GM12801 (cell line): Measurements from ENCODE around the gene ZNF205.

ENCODE experiments used
- TF ChIP-seq, protein P1 (sequence below): IDR thresholded peaks from one replicate; pipeline ENCODE4 v1.5.1; 2011; ENCODE audit warnings: control low read depth; ENCODE audit not compliant: insufficient read length; ENCODE audit errors: extremely low read depth

Gene ZNF205

DNA sequence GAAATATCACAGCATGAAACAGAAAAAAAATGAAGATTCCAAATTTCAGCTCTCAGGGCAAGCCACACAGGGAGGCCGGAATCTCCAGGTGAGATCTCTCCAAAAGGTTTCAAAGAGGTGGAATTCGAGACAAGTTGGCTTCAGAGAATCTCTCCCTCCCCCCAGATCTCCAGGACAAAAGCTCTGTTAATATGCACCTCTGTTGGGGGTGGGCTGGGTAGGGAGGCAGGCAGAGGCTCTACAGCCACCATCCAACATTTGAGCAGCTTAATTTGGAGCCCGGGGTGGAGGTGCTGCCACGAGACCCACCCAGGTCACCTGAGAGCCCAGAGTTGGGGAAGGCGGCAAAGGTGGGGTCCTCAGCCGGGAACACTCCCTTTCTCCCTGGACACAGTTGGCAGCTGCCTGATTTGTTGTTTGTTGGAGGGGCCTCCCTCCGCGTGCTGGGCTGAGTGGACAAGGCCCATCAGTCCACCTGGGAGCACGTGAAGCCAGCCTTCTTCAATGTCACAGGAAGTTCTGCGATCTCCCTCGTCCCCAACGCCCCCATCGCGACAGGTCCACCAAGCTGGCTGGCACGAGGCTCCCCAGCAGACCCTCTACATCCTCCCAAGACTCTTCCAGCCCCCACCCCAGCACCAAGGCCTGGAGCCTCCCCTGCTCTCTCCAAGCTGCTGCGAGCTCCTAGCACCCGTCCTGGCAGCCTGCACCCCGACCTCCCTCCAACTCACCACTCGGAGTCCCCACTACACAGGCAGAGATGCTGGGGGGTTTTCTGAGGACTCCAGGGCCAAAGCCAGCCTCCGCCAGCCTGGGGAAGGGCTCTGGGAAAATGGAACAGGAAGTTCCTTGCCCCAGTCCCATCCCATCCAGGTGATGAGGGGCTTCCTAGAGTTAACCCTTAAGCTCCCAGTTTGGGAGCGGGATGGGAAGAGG lies 13.7 kb upstream of the ZNF205 start, which contains the start of gene ZSCAN10:
Gene ZSCAN10, minus strand, starts transcription at position 836 of the 936 bp plus-strand sequence. CDS start 6,357 bp downstream, outside the sequence.
- TF ChIP-seq, protein P1, sequence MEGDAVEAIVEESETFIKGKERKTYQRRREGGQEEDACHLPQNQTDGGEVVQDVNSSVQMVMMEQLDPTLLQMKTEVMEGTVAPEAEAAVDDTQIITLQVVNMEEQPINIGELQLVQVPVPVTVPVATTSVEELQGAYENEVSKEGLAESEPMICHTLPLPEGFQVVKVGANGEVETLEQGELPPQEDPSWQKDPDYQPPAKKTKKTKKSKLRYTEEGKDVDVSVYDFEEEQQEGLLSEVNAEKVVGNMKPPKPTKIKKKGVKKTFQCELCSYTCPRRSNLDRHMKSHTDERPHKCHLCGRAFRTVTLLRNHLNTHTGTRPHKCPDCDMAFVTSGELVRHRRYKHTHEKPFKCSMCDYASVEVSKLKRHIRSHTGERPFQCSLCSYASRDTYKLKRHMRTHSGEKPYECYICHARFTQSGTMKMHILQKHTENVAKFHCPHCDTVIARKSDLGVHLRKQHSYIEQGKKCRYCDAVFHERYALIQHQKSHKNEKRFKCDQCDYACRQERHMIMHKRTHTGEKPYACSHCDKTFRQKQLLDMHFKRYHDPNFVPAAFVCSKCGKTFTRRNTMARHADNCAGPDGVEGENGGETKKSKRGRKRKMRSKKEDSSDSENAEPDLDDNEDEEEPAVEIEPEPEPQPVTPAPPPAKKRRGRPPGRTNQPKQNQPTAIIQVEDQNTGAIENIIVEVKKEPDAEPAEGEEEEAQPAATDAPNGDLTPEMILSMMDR, result no peak

DNA sequence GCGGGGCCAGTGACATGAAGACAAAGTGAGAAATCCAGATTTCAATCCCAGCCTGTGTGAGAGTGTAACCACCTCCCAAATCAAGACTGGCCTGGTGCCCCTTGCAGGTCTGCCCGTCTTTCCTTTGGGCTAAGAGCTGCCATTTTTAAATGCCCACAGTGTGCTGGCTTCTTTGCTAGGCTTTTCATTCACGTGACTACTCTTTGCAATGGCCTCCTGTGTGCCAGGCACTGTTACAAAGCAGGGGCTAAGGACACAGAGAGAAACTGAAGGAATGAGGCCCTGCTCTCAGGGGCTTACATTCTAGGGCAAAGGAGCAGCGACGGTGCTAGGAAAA lies 13.0 kb upstream of the ZNF205 start:
- TF ChIP-seq, protein P1, result no peak

DNA sequence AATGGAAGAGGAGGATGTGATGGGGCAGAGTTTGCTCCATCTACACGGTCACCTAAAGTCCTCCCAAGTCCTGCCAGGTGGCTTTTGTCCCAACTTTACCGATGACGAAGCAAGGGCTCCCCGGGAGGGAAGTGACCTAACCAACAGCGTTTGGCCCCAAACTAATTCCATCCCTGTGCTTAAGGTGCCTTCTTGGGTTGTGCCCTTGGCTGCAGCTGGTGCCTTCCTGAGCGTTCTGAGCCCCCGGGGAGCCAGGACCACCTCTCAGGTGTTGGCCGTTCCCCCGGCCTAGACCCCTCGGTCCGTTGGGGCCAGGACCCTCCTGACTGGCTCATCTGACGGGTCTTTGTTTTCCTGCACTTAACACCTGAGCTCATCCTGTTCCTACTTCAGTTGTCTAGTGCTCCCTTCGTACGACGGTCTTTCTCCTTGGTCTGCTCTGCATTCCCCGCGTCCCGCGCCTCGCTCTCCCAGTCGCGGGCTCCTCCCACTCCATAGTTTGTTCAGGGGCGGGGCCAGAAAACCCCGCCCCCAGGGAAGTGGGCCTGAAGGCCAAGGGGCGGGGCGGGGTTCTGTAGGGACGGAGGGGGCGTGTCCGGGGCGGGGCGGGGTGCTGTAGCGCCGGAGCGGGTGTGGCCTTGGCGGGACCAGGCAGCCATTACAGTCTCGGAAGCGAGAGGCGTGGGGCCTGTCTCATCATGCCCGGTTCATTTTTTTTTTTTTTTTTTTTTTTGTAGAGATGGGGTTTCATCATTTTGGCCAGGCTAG lies 12.5 kb upstream of the ZNF205 start:
- TF ChIP-seq, protein P1, result no peak

DNA sequence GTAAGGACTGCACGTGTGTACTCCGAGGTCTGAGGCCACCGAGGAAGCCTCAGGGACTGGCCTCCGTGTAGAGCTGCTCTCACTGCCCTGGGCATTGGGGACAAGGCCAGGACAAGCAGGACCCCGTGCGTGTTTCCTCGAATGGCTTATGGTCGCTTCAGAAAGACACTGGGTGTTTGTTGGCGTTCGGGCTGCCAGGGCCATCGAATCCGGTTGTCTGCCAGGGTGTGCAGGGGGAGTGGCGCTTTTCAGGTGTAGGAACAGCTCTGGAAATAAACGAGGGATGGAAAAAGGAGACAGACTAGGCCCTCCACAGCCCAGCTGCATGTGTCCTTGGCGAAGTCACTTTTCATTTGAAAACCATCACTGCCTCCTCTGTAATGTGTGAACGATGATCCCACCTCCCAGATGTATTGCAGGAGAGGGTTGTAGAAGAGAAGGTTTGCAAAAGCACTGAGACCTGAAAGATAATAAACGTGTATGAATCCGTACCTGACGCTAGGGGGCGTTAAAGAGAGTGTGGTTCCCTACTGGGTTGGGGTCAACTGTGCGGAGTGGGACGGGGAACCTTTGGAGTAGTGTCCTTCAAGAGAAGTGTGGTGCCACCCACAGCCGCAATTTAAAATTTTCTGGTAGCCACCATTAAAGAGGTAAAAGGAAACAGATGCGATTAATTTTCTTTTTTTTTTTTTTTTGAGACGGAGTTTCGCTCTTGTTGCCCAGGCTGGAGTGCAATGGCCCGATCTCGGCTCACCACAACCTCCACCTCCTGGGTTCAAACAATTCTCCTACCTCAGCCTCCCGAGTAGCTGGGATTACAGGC lies 11.2 kb upstream of the ZNF205 start:
- TF ChIP-seq, protein P1, result no peak

DNA sequence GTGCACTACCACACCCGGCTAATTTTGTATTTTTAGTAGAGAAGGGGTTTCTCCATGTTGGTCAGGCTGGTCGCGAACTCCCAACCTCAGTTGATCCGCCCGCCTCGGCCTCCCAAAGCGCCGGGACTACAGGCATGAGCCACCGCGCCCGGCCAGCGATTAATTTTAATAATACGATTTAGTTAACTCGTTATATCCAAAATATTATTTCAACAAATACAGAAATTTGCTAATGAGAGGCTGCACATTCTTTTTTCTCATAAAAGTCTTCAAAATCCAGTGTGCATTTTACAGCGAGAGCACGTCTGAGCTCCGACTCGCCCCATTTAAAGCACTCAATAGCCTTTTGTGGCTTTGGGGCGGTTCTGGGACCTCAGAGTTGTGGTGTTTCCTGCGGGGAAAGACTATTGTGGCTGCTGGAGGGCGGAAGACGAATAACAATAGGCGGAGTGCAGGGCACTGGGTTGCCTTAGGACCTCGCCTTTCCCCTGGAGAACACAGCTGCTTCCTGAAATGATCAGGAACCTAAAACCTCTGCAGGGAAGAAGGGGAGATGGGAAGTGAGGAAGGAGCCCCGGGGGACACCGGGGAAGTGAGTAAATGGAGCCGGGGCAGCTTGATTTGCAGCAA lies 10.4 kb upstream of the ZNF205 start:
- TF ChIP-seq, protein P1, result no peak

DNA sequence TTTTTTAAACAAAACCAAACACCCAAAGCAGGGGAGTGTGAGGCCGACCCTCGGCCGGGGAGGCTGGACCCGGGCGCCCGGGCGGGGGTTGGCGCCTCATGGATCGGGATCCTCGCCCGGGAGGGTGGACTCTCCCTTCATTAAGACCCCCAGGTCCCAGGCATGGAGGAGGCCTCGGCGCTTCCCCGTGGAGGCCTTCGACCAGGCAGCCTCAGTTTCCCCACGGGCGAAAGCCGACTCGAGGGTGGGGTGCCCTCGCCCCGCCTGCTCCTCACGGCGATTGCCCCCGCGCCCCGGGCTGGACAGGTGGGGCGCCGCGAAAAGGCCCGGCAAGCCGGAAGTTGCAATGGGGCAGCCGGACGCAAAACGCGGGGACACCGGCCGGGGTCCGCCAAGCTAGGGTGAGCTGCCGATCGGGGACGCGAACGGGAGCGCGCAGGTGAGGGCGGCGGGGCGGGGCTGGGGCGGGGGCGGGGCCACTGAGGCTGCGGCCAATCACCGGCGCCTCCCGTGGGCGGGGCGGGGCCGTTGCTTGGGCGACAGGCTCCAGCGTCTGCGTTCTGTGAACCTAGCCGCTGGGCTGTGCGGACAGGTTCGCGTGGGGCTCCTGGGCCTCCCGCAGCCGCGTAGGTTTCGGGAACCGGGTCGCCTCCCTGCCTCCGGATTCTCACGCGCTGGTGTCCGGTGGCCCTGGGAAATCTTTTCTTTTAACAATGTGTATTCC lies 6.0 kb upstream of the ZNF205 start:
- TF ChIP-seq, protein P1, result no peak
